Neutrophil (primary cell): ENCODE data around the gene PSMG1.
"Not testable (repeated sequence)": the region's sequence is repeated elsewhere in the genome, so short reads cannot be mapped to it uniquely, and the experiment has no call there.

ENCODE experiments used
- H3K27ac ChIP-seq: fragments of 200-600 bp; sonication (generic); 2 replicates; pipeline ENCODE4 v1.5.1; 2016; ENCODE audit warnings: mild to moderate bottlenecking, moderate library complexity
- H3K27me3 ChIP-seq: fragments of 200-600 bp; sonication (generic); 2 replicates; pipeline ENCODE4 v1.6.0; 2016; ENCODE audit warnings: mild to moderate bottlenecking
- H3K36me3 ChIP-seq: fragments of 200-600 bp; sonication (generic); 2 replicates; pipeline ENCODE4 v1.5.1; 2017
- H3K4me1 ChIP-seq, 2 experiments: fragments of 200-600 bp in 1 of 2; sonication (generic) in 1 of 2; 1 replicate in 1 of 2; 2 replicates in 1 of 2; pipeline versions ENCODE4 v1.5.1 to v1.6.1; 2013 to 2016; ENCODE audit warnings: low read depth in 1 of 2, low read length in 1 of 2, mild to moderate bottlenecking in 1 of 2, moderate library complexity in 1 of 2; ENCODE audit not compliant: control insufficient read depth in 1 of 2, insufficient read depth in 1 of 2
- H3K4me3 ChIP-seq, 2 experiments: fragments of 200-600 bp in 1 of 2; sonication (generic) in 1 of 2; 1 replicate in 1 of 2; 2 replicates in 1 of 2; pipeline ENCODE4 v1.5.1; 2013 to 2016; ENCODE audit warnings: low read depth in 1 of 2, low read length in 1 of 2, mild to moderate bottlenecking in 1 of 2, moderate library complexity in 1 of 2
- H3K9me3 ChIP-seq: fragments of 200-600 bp; sonication (generic); 2 replicates; pipeline ENCODE4 v1.5.1; 2016
- TF ChIP-seq, protein P1 (sequence below): fragments of 200-600 bp; sonication (generic); IDR thresholded peaks from 2 replicates; pipeline ENCODE4 v1.5.1; 2016; ENCODE audit warnings: antibody characterized with exemption

Gene PSMG1, protein sequence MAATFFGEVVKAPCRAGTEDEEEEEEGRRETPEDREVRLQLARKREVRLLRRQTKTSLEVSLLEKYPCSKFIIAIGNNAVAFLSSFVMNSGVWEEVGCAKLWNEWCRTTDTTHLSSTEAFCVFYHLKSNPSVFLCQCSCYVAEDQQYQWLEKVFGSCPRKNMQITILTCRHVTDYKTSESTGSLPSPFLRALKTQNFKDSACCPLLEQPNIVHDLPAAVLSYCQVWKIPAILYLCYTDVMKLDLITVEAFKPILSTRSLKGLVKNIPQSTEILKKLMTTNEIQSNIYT

DNA sequence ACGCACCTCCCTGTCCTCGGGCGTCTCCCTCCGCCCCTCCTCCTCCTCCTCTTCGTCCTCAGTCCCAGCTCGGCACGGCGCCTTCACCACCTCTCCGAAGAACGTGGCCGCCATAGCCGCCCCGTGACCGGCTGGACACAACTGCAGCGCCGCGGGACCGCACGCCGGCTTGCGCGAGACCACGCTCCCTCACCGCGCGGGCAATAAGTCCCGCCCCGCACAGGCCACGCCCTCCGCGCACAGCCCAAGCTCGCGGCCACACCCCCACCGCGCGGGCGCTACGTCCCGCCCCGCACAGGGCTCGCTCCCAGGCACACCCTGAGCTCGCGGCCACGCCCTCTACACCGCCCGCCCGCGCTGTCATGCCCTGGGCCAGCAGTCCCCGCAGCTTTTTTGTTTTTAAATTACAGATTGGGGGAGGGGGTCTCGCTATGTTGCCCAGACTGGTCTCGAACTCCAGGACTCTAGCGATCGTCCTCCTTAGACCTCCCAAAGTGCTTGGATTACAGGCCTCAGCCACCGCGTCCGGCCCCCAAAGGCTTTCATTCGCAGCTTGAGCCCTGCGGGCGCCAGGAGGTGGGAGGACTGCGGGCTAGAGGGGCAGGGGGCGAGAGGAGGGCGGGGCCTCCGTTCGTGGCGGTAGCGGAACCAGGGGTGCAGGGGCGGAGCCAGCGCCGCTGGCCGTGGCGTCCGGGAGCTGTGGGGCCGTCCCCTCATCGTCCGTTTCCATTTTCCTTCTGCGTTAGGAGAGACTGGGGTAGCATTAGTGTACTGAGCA lies at the start of gene PSMG1:
PSMG1 (minus strand) TSS at position 180 of the 778 bp plus-strand sequence; CDS start at position 114, 66 bp downstream.
- H3K4me3 ChIP-seq = peak within 1 kb of the TSS; percentile 78 to 85
- H3K36me3 ChIP-seq = no peaks in the 10 kb centered on the region
- H3K27me3 ChIP-seq = no peaks in the 10 kb centered on the region
- H3K27ac ChIP-seq = peak within 1 kb of the TSS; percentile 94
- no peaks in the 10 kb centered on the region for H3K9me3 ChIP-seq
- TF ChIP-seq, protein P1, sequence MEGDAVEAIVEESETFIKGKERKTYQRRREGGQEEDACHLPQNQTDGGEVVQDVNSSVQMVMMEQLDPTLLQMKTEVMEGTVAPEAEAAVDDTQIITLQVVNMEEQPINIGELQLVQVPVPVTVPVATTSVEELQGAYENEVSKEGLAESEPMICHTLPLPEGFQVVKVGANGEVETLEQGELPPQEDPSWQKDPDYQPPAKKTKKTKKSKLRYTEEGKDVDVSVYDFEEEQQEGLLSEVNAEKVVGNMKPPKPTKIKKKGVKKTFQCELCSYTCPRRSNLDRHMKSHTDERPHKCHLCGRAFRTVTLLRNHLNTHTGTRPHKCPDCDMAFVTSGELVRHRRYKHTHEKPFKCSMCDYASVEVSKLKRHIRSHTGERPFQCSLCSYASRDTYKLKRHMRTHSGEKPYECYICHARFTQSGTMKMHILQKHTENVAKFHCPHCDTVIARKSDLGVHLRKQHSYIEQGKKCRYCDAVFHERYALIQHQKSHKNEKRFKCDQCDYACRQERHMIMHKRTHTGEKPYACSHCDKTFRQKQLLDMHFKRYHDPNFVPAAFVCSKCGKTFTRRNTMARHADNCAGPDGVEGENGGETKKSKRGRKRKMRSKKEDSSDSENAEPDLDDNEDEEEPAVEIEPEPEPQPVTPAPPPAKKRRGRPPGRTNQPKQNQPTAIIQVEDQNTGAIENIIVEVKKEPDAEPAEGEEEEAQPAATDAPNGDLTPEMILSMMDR = peak; percentile 26
- H3K4me1 ChIP-seq = peaks cover 22 to 24% of the 10 kb centered on the region in 2 experiments

GRCh38 chr21:39232861-39233291 lies 49.6 kb upstream of the PSMG1 start:
- Histone ChIP-seq H3K9me3 (no peaks in the 10 kb centered on the region), H3K4me3 (no peak overlapping the region), H3K36me3 (peaks cover 79% of the 10 kb centered on the region), H3K27me3 (no peaks in the 10 kb centered on the region), H3K4me1 (no peaks in the 10 kb centered on the region), H3K27ac (no peak overlapping the region)
- TF ChIP-seq, protein P1 = no peak

DNA sequence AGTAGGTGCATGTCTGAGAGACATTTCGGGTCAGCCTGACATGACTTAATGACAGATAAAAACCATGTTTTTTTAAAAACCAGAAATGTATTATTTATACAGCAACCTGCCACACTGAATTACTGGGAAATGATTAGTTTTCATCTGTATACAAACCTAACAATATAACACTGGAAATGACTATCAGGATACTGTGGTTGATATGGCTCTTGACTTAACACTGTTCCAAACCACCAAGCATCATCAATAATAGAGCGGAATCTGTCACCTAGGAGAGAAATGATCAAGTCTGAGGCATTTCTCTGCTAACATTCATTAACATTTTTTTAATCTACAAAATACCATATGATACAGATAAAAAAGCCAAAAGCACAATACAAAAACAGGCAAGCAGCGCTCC lies 41.7 kb upstream of the PSMG1 start:
- TF ChIP-seq, protein P1 = no peak
- Histone ChIP-seq H3K4me3 (no peak overlapping the region), H3K4me1 (no peaks in the 10 kb centered on the region), H3K36me3 (peaks cover 42% of the 10 kb centered on the region), H3K9me3 (no peaks in the 10 kb centered on the region), H3K27me3 (no peaks in the 10 kb centered on the region), H3K27ac (no peak overlapping the region)

DNA sequence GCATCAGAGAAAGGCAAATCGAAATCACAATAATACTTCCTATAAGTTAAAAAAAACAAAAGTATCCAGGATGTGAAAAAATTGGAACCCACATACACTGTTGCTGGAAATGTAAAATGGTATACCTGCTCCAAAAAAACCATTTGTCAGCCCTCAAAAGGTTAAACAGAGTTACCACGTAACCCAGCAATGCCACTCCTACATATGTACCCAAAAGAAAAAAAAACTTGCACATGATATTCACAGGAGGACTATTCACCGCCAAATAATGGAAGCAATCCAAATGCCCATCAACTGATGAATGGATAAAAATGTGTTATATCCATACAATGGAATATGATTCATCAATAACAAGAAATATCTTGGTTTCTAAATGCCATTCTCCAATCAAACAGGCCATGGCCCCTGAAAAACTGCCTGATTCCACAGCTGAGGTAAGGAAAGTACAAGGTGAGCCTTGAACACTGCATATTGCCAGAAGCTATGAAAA lies 38.8 kb upstream of the PSMG1 start:
- Histone ChIP-seq H3K4me1 (no peaks in the 10 kb centered on the region), H3K27me3 (no peaks in the 10 kb centered on the region), H3K36me3 (peaks cover 47% of the 10 kb centered on the region), H3K4me3 (no peak overlapping the region), H3K27ac (no peak overlapping the region), H3K9me3 (no peaks in the 10 kb centered on the region)
- TF ChIP-seq, protein P1 = no peak

GRCh38 chr21:39221282-39221996 lies 38.2 kb upstream of the PSMG1 start:
- Histone ChIP-seq H3K9me3 (no peaks in the 10 kb centered on the region), H3K4me1 (no peaks in the 10 kb centered on the region), H3K27me3 (no peaks in the 10 kb centered on the region), H3K4me3 (no peak overlapping the region), H3K36me3 (peaks cover 48% of the 10 kb centered on the region), H3K27ac (no peak overlapping the region)
- TF ChIP-seq, protein P1 = no peak

- peaks cover 48% of the 10 kb centered on the region for H3K36me3 ChIP-seq
- H3K27ac ChIP-seq, H3K27me3 ChIP-seq, H3K4me3 ChIP-seq, H3K9me3 ChIP-seq, H3K4me1 ChIP-seq: not testable (repeated sequence)
Observed at GRCh38 chr21:39220875-39221274, 37.6 kb upstream of the PSMG1 start.
